GM12874 (cell line): ENCODE data around the gene SLC37A1.

ENCODE experiments used
- CTCF ChIP-seq: IDR thresholded peaks from 2 replicates; pipeline ENCODE4 v1.5.1; 2011; ENCODE audit warnings: low read depth, mild to moderate bottlenecking, control low read depth, low read length, moderate library complexity; ENCODE audit not compliant: insufficient read depth

The SLC37A1 gene

GRCh38 chr21:42524341-42525028 lies 10.8 kb downstream of the SLC37A1 start:
- no peak for TF ChIP-seq CTCF

GRCh38 chr21:42525029-42525581 lies 11.5 kb downstream of the SLC37A1 start:
- no peak for TF ChIP-seq CTCF

GRCh38 chr21:42525676-42526378 lies 12.2 kb downstream of the SLC37A1 start:
- no peak for TF ChIP-seq CTCF

- no peak for TF ChIP-seq CTCF
Observed at GRCh38 chr21:42526379-42526727, 12.7 kb downstream of the SLC37A1 start.

GRCh38 chr21:42527127-42527488 lies 13.5 kb downstream of the SLC37A1 start:
- no peak for TF ChIP-seq CTCF

GRCh38 chr21:42527489-42528158 lies 14.0 kb downstream of the SLC37A1 start:
- no peak for TF ChIP-seq CTCF

GRCh38 chr21:42530167-42530518 lies 16.5 kb downstream of the SLC37A1 start:
- TF ChIP-seq CTCF: no peak
